ENCODE data around the gene GPAT2. TPM values are rescaled to one million over a fixed set of nuclear protein-coding genes. Genes with fewer than 3 reads are reported as not detected.
"Not testable (repeated sequence)": the region's sequence is repeated elsewhere in the genome, so short reads cannot be mapped to it uniquely, and the experiment has no call there.

GPAT2 gene

DNA sequence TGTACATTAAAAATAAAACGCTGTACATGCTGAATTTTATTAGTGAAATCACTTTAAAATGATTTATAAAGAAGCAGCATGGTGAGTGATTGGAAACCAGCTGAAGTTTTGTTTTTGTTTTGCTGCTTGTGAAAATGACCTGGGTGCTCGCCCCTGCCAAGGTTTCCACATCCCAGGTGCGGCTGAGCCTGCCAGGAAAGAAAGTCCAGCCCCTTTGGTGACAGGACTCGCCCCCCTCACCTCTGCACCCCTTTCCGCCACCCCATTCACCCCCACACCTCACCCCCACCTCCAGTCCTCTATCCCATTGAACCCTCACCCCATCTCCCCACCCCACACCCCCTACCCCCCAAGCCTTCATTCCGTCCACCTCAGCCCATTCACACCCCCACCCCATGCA lies 43.8 kb downstream of the GPAT2 start:
- H3K4me3 ChIP-seq (ENCODE audit: low read length) = peak overlapping the region; percentile 60
- peak overlapping the region; percentile 72 for H3K4me2 ChIP-seq (ENCODE audit: low read length)
- peak overlapping the region; percentile 41 for H3K9ac ChIP-seq (ENCODE audit: low read depth, low read length)

More for the DNA sequence above, 43.8 kb downstream of the GPAT2 start:
- not testable (repeated sequence) for H3K27me3 ChIP-seq (ENCODE audit: control insufficient read depth, insufficient read depth, low read length); H3K36me3 ChIP-seq (ENCODE audit: insufficient read depth, low read length); H3K4me1 ChIP-seq (ENCODE audit: control insufficient read depth, insufficient read depth, low read length); H3K9me3 ChIP-seq (replicated peaks; ENCODE audit: low read length)

Small RNA genes within 50 kb of the gene (small RNA-seq; reads per million reads assigned to genes)
- gene RN7SL210P = not detected
